IPS-NIHi7 (cell line): Measurements from ENCODE around the gene FEM1B.

Experiments
- DNase-seq: peaks from one replicate; pipeline ENCODE4 v3.0.0; 2012; ENCODE audit warnings: mixed read lengths; ENCODE audit errors: extremely low spot score

Gene FEM1B

GRCh38 chr15:68285259-68285980, 7.9 kb downstream of the FEM1B start:
- DNase-seq: no peak

- no peak for DNase-seq
Measured at GRCh38 chr15:68286256-68286655, 8.7 kb downstream of the FEM1B start.

DNA sequence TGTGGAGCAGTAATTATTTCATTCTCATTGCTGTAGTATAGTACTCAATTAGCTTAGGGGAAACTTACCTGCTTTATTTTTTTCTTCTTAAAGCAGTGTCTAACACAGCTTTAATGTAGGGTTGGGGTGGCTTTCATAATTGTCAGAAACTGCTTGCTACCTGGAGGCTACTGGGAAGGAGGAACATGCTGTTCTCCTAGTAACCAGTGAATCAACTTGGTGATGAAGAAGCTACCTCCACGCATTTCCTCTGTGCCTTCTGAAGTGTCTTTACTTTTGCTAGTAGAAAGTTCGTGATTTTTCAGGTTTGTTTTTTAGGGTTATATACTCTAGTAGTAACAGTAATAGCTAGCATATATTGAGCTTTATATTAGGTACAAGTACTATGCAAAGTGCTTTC, 11.5 kb downstream of the FEM1B start:
- DNase-seq: no peak

DNA sequence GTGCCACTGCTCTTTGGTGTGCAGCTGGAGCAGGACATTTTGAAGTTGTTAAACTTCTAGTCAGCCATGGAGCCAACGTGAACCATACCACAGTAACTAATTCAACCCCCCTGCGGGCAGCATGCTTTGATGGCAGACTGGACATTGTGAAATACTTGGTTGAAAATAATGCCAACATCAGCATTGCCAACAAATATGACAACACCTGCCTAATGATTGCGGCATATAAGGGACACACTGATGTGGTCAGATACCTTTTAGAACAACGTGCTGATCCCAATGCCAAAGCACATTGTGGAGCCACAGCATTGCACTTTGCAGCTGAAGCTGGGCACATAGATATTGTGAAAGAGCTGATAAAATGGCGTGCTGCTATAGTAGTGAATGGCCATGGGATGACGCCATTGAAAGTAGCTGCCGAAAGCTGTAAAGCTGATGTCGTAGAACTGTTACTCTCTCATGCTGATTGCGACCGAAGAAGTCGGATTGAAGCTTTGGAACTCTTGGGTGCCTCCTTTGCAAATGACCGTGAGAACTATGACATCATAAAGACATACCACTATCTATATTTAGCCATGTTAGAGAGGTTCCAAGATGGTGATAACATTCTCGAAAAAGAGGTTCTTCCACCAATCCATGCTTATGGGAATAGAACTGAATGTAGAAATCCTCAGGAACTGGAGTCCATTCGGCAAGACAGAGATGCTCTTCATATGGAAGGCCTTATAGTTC, 12.2 kb downstream of the FEM1B start:
- no peak for DNase-seq

DNA sequence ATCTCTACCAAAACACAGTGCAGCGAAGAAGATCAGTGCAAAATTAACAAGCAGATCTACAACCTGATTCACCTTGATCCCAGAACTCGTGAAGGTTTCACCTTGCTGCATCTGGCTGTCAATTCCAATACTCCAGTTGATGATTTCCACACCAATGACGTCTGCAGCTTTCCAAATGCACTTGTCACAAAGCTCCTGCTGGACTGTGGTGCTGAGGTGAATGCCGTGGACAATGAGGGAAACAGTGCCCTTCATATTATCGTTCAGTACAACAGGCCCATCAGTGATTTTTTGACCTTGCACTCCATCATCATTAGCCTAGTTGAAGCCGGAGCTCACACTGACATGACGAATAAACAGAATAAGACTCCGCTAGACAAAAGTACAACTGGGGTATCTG, 13.2 kb downstream of the FEM1B start:
- DNase-seq: no peak

DNA sequence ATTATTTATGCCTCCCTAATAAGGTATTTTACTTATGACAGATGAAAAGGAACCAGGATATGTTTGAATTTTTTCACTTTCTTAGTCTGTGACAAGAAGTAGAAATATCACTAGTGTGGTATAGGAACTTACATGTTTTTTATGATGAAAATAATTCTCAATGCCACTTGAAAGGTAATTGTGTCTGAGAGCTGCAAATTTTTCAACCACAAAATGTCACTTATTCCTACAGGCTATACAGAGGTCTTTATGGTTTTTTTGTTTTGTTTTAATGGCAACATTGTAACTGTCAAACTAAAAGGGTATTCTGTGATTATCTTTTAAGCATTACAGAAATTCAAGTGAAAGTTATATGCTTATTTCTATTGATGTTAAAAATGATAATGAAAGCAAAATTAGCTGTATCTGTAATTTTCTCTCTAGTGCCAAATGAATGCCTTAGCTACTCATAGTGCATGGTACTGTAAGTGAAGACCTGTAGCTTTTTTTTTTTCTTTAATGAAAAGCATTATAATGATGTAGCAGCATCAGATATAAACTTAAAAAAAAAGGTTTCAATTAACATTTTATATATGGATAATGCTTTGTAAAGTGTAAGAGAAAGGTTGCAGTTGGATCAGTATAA, 14.7 kb downstream of the FEM1B start:
- DNase-seq: no peak

- no peak for DNase-seq
Measured at GRCh38 chr15:68292967-68293366, 15.4 kb downstream of the FEM1B start.

DNA sequence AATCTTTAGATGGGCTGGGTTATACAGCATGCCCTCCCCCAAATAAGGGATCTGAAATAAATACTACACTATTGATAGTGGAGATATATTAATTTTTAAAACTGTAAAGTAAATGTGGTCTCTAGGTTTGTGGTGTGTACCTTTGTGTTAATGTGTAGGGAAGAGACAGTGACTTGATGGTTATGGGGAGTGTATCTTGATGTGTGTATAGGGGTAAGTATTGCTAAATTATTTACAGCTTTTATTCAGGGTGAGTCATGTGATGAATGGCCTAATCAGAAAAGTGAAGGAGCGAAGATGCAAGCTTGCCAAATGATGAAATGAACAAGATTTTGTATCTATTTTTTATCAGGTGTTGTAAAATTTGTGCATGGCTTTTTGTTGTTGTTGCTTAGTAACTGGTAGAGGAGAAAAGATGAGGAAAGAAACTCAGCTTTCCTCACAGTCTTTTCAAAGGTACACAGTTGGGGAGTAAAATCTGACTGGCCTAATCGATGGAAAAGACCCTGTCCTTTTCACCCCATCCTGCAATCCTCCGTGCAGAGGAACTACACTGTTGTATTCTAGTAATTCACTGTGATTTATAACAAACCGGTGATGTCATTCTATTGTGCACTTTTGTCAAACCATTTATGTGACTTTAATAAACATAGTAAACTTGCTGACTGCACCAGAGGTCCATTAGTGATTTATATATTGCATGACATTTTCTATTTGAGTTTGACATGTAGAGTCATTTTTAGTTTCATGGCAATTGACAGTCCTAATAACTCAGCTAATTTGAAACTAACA, 17.7 kb downstream of the FEM1B start:
- no peak for DNase-seq

DNA sequence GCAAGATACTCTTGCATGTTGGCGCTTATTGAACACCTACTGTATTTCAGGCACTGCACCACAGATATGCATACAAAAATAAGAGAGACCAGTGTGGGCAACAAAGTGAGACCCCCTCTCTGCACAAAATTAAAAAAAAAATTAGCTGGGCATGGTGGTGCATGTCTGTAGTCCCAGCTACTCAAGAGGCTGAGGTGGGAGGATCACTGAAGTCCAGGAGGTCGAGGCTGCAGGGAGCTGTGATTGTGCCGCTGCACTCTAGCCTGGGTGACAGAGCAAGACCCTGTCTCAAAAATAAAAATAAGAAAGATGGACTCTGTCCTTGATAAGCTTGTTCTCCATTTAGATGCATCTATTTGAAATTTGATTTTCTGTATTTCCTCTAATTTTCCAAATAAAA, 20.8 kb downstream of the FEM1B start:
- DNase-seq: no peak

GRCh38 chr15:68298882-68299381, 21.4 kb downstream of the FEM1B start:
- no peak for DNase-seq

DNA sequence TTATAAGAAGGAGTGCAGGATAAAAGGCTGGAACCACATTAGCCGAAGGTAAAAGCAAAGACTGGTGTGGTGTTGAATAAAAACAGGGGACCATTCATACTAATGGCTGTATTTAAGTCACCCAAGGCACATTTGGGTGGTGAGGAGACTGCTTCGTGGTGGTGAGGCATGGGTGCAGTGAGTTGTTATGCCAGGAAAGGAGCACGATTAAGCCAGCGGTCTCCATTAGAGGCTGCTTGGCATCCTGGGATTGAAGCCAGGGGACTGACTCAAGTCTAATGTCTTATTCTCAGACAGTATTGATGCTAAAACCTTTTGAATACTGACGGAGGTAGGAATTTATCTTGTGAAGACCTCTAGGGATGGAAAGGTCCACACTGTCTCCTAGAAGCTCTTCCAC, 21.9 kb downstream of the FEM1B start:
- DNase-seq: no peak

- no peak for DNase-seq
Measured at GRCh38 chr15:68300115-68300940, 22.8 kb downstream of the FEM1B start.

- DNase-seq: no peak
Measured at GRCh38 chr15:68301301-68301700, 23.8 kb downstream of the FEM1B start.

GRCh38 chr15:68302729-68303128, 25.2 kb downstream of the FEM1B start:
- DNase-seq: no peak

GRCh38 chr15:68303134-68303533, 25.6 kb downstream of the FEM1B start:
- DNase-seq: no peak

- no peak for DNase-seq
Measured at GRCh38 chr15:68303560-68304436, 26.3 kb downstream of the FEM1B start.

DNA sequence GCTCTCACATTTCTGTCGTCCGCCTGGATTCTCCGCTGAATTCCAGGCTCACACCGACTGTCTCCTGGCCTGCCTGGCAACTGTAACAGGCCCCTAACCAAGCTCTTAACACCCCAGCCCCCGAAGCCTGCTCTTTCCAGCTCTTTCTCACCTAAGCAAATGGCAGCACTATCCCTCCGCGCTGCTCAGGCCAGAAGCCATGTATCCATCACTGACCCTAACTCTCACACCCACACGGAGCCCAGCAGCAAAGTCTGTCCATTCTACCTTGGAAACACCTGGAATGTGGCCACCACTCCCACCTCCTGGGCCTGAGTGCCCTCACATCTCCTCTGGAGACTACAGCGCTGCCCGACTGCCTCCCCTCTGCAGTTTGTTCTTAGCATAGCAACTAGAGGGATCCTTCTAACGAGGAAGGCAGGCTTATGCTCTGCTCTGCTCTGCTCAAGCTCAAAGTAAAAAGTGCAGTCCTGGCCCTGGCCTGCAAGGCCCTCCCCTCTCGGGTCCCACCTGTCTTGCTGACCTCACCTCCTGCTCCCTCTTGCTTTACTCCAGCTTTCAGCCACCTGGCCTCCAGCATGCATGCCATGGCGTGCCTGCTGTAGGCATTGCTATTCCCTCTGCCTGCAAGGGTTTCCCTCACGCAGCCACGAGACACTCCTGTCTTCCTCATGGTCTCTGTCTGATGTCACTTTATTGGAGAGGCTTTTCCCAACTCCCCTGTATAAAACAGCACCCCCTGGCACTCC, 27.2 kb downstream of the FEM1B start:
- peak; percentile 44 for DNase-seq

GRCh38 chr15:68305420-68305871, 27.9 kb downstream of the FEM1B start:
- no peak for DNase-seq
